Left kidney (tissue), 2 donors: ENCODE measurements around the gene MPPED1. TPM values are rescaled to one million over a fixed set of nuclear protein-coding genes. Genes with fewer than 3 reads are reported as not detected.
A peak's percentile ranks its signal among the peaks of the same experiment; 100 is the strongest.

ENCODE experiments used
- DNase-seq: peaks from one replicate; pipeline ENCODE4 v3.0.0-alpha.2; 2013
- polyA plus RNA-seq: library from polyadenylated mRNA; unstranded; fragments of 120-200 nt; gene quantifications from one replicate; pipeline ENCODE4 v1.2.1, GENCODE V29; 2013; ENCODE audit not compliant: insufficient read length

MPPED1 gene
- polyA plus RNA-seq, 1 donor = 1.2 TPM

DNA sequence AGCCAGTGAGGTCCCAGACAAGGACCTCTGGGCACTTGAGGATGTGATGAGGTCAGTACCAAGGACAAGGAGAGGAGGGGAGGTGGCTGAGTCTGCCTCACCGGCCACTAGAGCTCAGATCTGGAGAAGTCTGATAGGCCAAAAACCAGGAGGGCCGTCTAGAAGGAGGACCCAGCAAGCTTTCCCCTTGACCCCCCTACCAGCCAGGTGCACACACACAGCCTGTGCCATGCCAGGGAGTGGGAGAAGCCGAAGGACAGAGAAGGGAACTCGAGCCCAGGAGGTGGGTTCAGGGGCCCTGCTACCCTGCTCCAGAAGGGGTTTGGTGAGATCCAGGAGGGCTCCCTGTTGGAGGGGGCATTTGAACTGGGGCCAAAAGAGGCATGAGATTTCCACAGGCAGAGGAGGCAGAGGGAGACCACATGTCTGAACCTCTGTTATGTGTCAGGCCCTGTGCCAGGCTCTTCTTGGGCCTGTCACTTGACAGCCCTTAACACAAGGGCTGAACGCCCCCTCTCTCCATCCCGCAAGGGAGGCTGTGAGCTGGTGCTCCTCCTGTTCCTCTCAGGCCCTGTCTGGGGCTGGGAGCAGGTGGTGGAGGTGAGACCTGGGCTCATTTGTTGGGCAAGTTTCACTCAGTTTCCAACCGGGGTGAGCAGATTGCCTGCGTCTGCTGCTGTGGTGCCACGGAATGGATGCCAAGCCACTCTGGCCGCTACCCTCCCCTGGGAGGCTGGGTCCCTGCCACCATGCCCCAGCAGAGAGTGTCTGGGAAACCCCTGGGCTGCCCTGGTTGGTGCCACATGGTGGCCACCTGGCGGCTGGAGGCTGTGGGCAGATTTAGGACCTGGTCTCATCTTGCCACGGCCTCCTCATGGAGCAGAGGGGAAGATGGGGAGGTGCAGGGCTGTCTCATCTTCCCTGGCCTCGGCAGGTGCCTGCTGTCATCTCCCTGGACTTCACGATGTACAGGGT is 65.2 kb downstream of the MPPED1 start:
- DNase-seq = no peak

DNA sequence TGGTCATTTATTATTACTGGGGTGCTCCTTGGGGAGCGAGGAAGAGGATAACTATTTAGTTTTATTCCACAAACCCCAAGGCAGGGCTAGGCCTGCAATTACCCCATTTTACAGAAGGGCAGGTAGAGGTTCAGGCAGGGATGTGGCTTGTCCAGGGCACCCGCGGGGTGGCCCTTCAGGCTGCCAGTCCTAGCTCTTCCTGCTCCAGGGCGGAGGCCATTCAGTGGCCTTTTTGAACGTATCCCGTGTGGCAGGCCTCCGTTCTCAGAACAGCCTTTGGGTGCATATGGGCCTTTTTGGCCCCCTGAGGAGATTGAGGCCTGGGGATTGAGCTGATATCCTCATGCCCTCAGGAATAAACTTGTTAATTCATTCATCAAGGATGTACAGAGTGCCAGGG is 66.2 kb downstream of the MPPED1 start:
- DNase-seq = no peak

DNA sequence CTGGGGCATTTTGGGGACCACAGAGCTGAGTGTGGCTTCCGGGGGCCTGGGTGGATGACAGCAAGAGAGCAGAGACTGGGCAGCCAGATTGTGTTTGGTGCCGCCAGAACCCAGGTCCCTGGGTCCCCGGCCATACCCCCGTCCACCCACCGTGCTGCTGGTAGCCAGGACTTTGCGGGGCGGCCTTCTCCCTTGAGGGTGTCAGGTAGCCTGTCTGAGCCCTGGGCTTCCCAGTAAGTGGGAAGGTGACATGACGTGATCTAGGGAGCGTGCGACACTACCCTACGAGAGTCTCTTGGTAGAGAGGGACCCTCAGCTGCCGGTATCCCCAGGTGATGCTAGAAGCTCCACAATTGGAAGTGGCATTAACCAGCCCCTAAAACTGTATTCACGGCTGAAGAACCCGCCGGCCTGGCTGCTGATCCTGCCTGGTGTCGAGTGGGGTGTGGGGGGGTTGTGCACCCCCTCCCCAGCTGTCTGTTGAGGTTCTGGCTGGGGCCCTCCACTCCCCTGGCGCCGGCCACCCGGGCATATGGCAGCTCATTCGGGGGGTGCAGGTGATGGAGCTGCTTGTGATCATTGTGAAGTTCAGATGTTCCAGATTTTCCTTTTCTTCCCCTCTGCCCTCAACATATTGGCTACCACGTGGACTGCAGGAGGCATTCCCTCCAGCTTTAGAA is 66.9 kb downstream of the MPPED1 start:
- DNase-seq = no peak

DNA sequence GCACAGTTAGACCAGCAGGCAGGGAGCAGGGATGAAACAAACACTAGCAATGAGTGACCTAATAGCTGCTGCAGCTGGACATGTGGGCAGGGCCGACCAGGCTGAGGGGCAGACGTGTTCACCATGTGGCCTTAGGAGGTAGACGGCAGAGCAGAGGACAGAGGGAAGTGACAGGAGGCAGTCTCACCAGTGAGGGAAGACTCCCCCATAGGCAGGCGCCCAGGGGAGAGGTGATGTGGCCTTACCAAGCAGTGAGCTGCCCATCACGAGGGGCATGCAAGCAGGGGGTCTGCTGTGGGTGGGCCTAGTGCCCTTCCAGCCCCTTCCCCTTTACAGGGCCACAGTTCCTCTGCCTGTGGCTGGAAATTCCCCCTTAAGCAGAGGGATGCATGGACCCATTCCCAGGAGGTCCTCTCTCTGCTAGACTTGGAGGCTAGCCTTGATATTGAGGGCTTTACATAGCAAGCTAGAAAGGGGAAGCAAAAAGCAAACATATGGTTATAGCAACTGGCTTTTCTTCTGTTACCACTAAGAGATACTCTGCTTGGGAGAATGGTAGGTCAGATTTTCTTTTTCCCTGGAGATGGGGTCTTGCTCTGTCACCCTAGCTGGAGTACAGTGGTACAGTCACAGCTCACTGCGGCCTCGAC is 67.6 kb downstream of the MPPED1 start:
- DNase-seq = no peak

DNA sequence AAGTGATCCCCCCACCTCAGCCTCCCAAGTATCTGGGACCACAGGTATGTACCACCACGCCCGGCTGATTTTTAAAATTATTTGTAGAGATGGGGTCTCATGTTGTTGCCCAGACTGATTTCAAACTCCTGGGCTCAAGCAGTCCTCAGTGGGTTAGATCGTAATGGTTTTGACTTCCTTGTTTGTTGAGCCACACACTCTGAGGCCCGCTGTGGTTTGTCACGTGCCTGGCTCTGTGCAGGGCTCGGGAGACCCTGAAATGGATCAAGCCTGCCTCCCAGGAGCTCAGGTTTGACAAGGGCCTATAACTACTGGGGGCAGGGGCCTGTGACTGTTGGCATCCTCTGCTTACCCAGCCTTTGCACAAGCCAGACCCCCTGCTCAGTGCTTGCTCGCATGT is 68.1 kb downstream of the MPPED1 start:
- DNase-seq = no peak

DNA sequence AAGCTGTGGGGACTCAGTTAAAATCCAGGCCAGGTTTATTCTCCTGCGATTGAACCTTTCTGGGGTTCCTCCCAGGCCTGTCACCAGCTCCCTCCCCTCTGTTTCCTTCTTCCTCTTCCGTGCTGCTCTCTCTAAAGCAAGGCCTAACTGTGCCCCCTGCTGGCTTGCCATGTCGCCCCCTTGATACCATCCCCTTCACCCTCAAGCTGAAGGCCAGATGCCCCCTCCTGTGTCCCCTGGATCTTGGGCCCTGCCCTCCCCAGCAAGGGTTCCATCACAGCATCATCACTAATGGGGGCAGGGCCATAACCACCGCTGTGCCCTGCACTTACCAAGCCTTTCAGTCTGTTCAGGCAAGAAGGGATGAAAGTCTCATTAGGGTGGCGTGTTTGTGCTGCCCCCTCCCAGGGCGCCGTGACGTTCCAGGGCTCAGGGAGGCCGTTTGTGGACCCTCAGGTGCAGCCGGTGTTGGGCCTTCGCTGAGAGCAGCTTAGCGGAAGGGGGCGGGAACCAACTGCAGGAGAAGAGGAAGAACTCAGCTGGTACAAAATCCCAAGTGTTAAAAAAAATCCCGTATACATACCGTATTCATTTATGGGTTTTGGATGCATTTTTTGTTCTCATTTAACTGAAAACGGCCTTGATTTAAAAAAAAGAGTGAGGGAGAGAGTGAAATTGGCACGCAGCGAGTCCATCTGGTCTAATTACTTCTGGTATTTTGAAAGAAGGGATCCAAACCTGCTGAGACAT is 69.9 kb downstream of the MPPED1 start:
- DNase-seq = no peak

DNA sequence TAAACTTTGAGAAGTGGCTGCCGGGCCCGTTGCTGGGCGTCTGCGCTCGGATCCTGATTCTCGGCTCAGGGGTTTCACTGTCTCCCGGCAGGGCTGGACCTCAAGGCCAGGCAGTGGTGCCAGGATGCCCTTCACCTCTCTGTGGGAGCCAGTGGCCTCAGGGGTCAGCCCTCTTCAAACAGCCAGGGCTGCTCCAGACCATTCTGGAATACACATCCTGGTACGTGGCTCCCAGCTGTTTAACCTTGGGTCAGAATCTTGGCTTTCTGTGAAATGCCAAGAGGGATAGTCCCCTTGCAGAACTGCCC is 70.5 kb downstream of the MPPED1 start:
- DNase-seq = no peak

DNA sequence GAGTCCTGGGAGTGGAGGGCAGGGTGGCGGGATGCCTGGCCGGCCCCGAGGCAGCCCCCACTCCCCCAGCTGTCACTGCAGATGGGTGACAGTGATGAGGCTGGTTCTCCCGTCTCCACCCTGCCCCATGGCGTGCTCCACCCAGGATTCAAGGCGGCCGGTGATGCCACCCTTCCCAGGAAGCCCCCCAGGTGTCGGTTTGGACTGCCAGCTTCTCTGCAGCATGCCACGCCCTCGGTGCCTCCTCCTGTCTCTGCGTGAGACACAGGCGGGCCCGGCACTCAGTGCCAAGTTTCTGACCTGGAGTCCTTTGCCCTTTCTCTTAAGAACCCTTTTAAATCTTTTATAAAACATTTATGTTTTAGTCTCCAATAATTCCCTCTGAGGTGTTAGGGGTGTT is 71.5 kb downstream of the MPPED1 start:
- DNase-seq = no peak

DNA sequence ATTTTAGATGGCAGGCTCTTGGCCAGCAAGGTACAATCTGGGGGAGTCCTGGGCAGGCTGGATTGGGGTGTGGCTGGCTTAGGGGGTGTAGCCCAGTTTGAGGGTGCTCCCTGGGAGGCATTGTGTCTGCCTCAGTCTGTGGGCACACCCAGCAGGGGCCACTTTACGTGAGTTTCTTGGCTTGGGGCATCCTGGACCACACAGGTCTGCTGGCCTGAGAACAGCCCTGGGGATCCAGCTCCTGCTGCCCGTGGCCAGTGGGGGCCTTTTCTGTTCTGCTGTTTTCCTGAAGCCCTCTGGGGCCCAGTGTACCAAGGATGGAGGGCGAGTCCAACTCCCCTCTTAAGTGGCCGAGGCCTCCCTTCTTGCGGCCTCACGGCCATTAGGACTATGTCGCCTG is 71.9 kb downstream of the MPPED1 start:
- no peak for DNase-seq

DNA sequence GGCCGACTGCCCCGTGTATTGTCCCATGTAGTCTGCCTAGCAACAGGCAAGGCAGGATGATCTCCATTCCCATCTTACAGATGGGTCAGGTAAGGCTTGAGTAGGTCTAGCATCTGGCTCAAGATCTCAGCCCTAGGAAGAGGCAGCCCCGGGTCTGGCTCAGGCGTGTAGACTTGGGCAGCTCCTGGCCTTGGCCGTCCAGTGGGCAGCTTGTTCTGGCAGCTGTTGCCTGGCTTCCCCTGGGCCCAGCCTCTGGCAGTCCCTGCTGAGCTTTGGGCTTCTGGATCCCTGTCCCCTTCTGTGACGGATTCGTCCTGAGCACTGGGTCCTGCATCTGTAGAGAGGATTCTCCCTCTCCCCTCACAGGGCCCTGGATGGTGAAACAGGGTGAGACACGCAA is 72.4 kb downstream of the MPPED1 start:
- no peak for DNase-seq

DNA sequence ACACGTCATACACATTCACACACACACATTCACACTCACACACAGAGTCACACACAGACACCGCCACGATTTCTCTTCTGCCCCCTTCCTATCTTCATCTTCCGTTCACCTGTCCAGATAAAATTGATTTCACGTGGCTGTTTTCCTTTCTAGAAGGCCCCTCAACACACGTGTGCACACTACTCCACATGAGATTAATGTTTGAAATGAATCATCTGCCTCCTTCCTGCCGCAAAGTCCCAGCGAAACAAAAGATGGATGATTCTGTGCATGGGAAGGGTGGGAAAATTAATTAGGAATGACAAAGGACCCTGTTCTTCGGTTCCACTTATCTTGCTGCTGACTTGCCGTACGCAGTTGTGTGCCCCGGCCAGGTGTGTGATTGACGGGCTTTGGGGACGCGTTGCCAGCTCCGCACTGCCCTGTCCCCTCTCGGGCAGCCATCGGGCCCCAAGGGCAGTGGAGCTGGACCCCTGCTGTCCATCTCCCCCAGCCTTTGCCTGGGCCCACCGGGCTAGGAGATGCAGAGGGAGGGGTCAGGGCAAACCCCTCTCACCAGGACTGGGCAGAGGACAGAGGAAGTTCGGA is 73.8 kb downstream of the MPPED1 start:
- no peak for DNase-seq

DNA sequence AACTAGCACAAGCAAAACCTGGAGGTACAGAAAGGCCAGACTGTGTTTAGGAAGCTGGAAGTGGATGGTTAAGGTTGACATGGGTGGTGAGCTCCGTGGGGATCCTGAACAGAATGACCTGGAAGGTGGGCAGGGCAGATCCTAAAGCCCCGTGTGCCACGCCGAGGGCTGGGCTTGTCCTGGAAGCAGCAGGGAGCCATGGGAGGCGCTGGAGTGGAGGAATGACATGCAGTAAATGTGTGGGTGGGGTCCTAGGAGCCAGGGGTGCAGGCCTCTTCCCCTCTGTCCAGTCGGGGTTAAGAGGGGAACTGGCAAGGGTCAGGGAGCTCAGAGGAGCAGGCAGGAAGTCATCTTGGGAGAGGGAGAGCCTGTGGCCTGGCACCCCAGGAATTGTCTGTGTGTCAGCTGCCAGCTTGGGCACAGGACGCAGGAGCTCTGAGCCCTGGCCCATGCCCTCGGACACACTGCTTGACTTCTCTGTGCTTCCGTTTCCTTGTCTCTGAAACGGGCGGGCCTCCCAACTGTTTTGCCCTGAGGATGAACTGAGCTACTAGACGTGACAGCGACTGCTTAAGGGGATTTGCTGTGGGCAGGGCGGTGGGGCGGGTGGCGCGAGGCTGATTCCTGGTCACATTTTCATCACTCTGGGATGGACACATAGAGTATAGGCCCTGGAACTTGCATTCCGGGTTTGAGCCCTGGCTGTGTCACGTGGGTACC is 75.7 kb downstream of the MPPED1 start:
- DNase-seq = no peak

DNA sequence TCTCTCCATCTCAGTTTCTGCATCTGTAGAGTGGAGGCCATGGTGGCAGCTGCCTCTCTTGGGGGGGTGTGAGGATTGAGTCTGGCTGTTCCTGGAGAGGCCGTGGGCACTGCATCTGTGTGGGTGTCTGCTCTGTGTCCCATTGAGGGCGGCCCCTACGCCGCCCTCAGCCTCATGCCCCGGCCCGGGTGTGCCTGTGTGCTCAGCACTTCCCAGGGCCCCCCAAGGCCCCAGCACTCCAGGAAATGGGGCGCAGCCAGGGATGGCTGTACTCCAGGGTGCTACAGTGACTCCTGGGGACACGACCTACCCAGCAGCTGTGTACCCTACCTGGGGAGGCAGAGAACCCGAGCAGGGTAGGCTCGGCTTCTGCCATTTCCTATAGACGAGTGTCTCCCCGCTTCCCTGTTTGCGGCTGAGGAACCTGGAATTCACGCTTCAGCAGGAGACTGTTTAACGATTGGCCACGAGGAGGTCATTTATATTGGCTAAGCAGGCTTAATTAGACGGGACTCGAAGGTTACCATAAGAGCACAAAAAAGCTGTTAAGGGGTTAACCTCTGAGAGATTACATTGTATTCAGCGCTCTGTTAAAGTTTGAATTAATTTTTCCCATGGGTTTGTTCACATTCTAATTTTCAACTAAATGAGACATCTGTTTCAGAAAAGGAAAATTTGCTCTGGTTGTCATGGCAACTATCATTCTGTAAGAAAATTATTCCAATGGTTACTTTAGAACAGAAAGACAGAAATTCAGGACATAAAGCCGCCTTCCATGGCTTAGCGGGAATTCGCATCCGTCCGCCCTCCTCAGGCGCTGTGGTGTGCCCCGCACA is 76.4 kb downstream of the MPPED1 start:
- DNase-seq = peak; percentile 24

DNA sequence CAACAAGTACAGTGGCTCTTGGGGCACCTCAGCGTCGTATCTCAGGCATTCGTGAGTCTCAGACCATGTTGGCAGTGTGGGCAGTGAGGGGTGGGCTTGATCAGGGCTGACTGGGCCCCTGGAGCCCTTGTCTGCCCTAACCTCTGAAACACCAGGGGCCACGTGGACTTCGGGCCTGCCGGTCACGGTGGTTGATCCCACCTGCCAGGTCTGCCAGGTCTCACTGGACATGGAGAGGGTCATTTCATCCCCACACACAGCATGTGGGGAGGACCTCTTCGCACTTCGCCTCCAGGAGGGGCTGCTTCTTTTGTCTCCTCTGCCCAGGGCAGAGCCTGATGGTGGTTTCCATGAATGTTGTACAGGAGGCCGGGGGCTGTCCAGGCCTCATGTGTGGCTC is 77.1 kb downstream of the MPPED1 start:
- no peak for DNase-seq

DNA sequence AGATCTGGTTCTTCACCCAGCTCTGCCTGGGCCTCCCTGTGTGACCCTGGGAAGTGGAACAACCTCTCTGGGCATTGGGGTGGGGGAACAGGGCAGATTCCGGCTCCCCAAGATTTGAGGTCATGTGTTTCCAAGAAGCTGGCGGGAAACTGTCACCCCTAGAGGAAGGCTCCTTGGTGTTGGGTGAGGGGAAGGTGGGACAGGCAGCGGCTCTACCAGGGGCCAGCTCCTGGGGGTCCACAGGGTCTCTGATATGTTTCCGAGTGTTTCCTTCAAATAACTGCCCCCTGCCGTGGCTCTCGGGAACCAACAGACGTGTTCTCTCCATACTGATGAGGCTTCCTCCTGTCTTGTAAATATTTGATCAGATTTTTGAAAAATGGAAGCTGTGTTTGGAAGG is 78.5 kb downstream of the MPPED1 start:
- DNase-seq = no peak

DNA sequence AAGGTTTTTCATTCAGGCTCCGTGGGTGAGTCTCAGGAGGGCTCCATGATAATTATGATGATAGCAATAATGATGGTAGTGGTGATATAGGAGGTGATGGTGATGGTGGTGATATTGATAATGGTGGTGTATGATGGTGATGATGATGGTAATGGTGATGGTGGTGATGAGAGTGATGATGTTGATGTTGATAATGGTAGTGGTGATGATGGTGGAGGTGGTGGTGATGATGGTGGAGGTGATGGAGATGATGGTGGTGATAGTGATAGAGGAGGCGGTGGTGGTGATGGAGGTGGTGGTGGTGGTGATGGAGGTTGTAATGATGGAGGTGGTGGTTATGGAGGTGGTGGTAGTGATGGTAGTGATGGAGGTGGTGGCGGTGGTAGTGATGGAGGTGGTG is 79.4 kb downstream of the MPPED1 start:
- DNase-seq = no peak

DNA sequence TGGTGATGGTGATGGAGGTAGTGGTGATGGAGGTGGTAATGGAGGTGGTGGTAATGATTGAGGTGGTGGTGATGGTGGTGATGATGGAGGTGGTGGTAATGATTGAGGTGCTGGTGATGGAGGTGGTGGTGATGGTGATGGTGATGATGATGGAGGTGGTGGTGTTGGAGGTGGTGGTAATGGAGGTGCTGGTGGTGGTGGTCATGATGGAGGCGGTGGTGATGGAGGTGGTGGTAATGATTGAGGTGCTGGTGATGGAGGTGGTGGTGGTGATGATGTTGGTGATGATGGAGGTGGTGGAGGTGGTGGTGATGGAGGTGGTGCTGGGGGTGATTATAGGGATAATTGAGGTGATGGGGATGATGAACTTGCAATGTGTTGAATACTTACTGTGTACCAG is 79.9 kb downstream of the MPPED1 start:
- no peak for DNase-seq

DNA sequence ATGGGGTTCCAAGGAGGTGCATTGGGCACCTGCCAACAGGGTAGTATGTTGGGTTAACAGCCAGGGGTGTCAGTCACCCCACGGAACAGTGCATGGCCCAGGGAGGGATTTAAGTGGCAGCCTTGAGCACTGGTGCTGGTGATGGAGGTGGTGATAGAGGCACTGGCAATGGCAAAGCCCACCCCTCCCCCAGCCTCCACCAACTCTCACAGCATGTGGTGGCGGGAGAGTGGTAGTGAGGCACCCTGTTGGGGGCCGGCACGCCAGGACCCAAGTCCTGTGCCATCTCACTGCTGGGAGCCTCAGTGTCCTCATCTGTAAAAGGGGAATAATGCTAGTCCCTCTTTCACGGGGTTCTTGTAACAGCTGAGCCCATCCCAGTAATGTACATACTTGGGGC is 81.5 kb downstream of the MPPED1 start:
- no peak for DNase-seq

DNA sequence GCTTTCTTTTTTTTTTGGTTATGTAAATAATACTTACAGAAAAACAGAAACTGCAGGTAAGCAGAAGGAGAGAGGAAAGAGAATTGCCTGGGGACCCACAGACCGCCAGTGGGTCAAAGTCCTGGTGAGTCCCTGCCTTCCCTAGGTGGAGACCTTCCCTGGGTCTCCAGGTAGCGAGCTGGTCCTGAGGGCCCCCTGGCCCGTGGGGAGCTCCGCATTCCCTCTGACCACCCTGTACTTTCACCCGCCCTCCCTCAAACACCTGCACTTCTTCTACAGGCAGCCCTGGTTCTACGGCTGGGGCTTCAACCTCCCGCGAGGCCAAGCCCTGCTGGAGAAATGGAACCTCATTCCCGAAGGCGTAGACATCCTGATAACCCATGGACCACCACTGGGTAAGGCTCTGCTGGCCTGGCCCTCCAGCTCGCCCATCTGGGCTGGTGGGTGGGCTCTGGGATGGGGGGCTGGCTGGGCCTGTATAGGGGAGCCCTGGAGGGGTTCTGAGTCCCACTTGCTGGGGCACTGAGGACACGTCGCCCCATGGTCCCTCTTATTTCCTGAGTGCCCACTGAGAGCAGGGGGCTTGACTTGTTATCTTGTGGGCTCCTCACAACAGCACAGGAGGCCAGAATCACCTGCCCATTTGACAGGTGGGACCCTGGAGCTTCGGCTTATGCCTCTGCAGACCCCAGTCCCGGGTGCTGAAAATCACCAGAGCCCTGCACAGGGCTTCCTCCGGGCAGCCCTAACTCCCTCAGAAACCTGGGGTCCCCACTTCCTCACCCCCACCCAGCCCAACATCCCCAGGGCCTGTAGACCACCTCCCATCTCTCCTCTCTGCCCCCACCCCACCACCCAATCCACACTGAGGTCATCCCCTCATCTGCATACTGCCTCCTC is 86.4 kb downstream of the MPPED1 start:
- DNase-seq = no peak
